ENCODE measurements around the gene RAD23A. TPM values are rescaled to one million over a fixed set of nuclear protein-coding genes. Genes with fewer than 3 reads are reported as not detected.
A peak's percentile ranks its signal among the peaks of the same experiment; 100 is the strongest.
"Not testable (repeated sequence)": the region's sequence is repeated elsewhere in the genome, so short reads cannot be mapped to it uniquely, and the experiment has no call there.

Gene RAD23A
- total and polyA plus RNA-seq, 2 of the 4 experiments (the other 2 are of a cell fraction), result 54.3 to 67.8 TPM

GRCh38 chr19:12976109-12976508, 30.4 kb downstream of the RAD23A start:
- H3K23ac ChIP-seq (ENCODE audit: low read depth, low read length); H3K79me1 ChIP-seq (ENCODE audit: low read depth in 1 of 2, low read length in 2 of 2); dilution Hi-C loops (cut with HindIII; ENCODE audit: low sequenced_read_pairs, unreplicated experiment); ATAC-seq (ENCODE audit: low read depth); H3K18ac ChIP-seq (ENCODE audit: low read depth, low read length); H2BK20ac ChIP-seq (ENCODE audit: low read depth, low read length); POLR2A ChIA-PET (ENCODE audit: unreplicated experiment); H4K8ac ChIP-seq (ENCODE audit: low read depth in 2 of 2, low read length in 2 of 2); H3K9me1 ChIP-seq (ENCODE audit: insufficient read depth, low read length); H3K27ac ChIP-seq (ENCODE audit: insufficient read depth, low read length); H3K4ac ChIP-seq (ENCODE audit: low read depth, low read length); H3K4me1 ChIP-seq (ENCODE audit: control insufficient read depth, insufficient read depth, low read length); H4K91ac ChIP-seq (ENCODE audit: insufficient read depth, low read depth, low read length); H2AK9ac ChIP-seq (replicated peaks; ENCODE audit: low read depth, low read length, poor library complexity); H3K14ac ChIP-seq (replicated peaks; ENCODE audit: low read depth, low read length); H3K36me3 ChIP-seq (ENCODE audit: control insufficient read depth, insufficient read depth, low read length); BruUV-seq (replicated peaks); H3K27me3 ChIP-seq (ENCODE audit: control insufficient read depth, insufficient read depth, low read length); H3K9me3 ChIP-seq (ENCODE audit: control insufficient read depth, insufficient read depth, low read length); H3K9ac ChIP-seq (ENCODE audit: low read depth, low read length); H4K20me1 ChIP-seq (ENCODE audit: insufficient read depth, low read length); H2BK120ac ChIP-seq (ENCODE audit: low read depth, low read length); DNase-seq; H3K4me3 ChIP-seq (ENCODE audit: insufficient read depth, low read depth, low read length); H3K56ac ChIP-seq (ENCODE audit: extremely low read depth, insufficient read depth, low read length); H2AK5ac ChIP-seq (ENCODE audit: low read depth, low read length); H4K5ac ChIP-seq (ENCODE audit: low read depth, low read length); H3K4me2 ChIP-seq (ENCODE audit: low read depth, low read length); H2BK15ac ChIP-seq (ENCODE audit: low read depth, low read length); H2BK5ac ChIP-seq (ENCODE audit: low read depth, low read length, poor library complexity, severe bottlenecking): not testable (repeated sequence)
- in situ Hi-C loops (cut with MboI; ENCODE audit: low sequenced_read_pairs), result loop anchor here (5.0 to 25.0 kb wide), 3 partner anchors 286 to 761 kb away; a partner anchor contains a TSS
- CTCF ChIA-PET, result interaction anchor here (0.8 to 2.5 kb wide), 2 partner anchors 11 to 118 kb away, joined by 5 to 10 read pairs; no protein-coding TSS in a partner anchor
- peak overlapping the region; percentile 58 for H2AFZ ChIP-seq (replicated peaks; ENCODE audit: low read length, poor library complexity)
- intact Hi-C loops (cut with micrococcal nuclease), result loop anchor here (5.0 kb wide), 1 partner anchor 271 kb away; no protein-coding TSS in a partner anchor
- WGBS, 2 experiments (ENCODE audit: extremely low coverage in 2 of 2, insufficient read length in 1 of 2), result no CpG with 5 or more reads among the region's 7 CpGs

Data from IMR-90 (cell line).